Measurements from ENCODE around the gene TRANK1. TPM values are rescaled to one million over a fixed set of nuclear protein-coding genes. Genes with fewer than 3 reads are reported as not detected.

TRANK1 gene
- total RNA-seq, 2 donors from 2014 or later: 9.4 to 17.4 TPM

DNA sequence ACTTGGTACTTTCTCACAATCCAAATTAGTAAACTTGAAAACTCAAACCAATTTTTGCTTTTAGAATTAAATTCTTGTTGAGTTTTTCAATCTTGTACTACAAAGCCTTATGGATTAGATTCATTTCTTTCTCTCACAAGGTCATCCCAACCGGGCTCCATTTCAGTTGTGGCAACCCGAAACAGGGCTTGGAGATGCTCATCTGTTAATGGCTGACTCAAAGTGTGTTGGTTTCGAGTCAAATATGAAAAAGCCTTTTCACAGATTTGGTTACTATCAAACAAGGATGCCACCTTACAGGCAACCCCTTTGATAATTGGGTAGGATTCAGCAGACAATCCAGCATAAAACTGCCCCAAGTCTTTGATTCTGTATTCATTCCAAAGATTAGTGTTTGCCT lies 46.3 kb upstream of the TRANK1 start:
- 67% methylated on average over 3 of the region's 3 CpGs for WGBS
- Histone ChIP-seq H3K36me3 (no peaks in the 10 kb centered on the region), H3K9me3 (no peaks in the 10 kb centered on the region), H3K4me3 (peak overlapping the region; percentile 63 to 81), H3K27ac (peak overlapping the region; percentile 98 to 99), H3K4me1 (replicated peaks) (peaks cover 6% of the 10 kb centered on the region), H3K27me3 (replicated peaks; ENCODE audit: insufficient read depth) (no peaks in the 10 kb centered on the region)
- TF ChIP-seq POLR2A (IDR thresholded peaks at IDR 0.05) (no peak), POLR2AphosphoS5 (IDR thresholded peaks at IDR 0.05) (no peak), CTCF (IDR thresholded peaks at IDR 0.05) (no peak)
- no peak for DNase-seq (ENCODE audit: low spot score)
- intact Hi-C loops (cut with DNase I): no loop called here

- Histone ChIP-seq H3K4me3 (peak overlapping the region in 1 of 2 donors; percentile 81), H3K9me3 (no peaks in the 10 kb centered on the region), H3K4me1 (replicated peaks) (peaks cover 6% of the 10 kb centered on the region), H3K36me3 (no peaks in the 10 kb centered on the region), H3K27ac (no peak overlapping the region), H3K27me3 (replicated peaks; ENCODE audit: insufficient read depth) (no peaks in the 10 kb centered on the region)
- no peak for DNase-seq (ENCODE audit: low spot score)
- no peak for TF ChIP-seq POLR2A (IDR thresholded peaks at IDR 0.05)
- TF ChIP-seq POLR2AphosphoS5 (IDR thresholded peaks at IDR 0.05): no peak
- TF ChIP-seq CTCF (IDR thresholded peaks at IDR 0.05): no peak
- intact Hi-C loops (cut with DNase I): no loop called here
Measured at GRCh38 chr3:36989568-36989967, 44.7 kb upstream of the TRANK1 start.

DNA sequence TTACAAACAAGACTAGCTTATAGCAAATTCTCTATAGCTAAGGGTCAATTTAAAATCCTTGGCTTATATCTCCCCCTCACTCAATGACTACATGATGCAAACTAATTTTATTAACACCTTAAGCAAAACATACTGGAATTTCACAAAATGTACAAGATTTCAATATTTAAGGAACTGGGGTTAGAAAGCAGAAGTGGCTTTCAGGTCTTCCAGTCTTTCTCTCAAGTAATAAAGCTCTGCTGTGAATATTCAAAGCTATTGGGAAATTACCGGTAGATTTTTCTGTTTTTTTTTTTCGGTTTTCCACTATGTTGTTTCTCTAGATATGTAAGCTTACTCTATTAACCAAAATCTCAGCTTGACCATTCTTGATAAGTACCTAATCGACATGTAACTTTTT lies 44.2 kb upstream of the TRANK1 start:
- no peaks in the 10 kb centered on the region for H3K36me3 ChIP-seq
- peaks cover 6% of the 10 kb centered on the region for H3K4me1 ChIP-seq (replicated peaks)
- no peaks in the 10 kb centered on the region for H3K9me3 ChIP-seq
- intact Hi-C loops (cut with DNase I): no loop called here
- H3K27me3 ChIP-seq (replicated peaks; ENCODE audit: insufficient read depth): no peaks in the 10 kb centered on the region
- DNase-seq (ENCODE audit: low spot score): no peak
- peak overlapping the region in 1 of 2 donors; percentile 81 for H3K4me3 ChIP-seq
- no peak overlapping the region for H3K27ac ChIP-seq
- 53% methylated on average over 3 of the region's 3 CpGs for WGBS
- TF ChIP-seq CTCF (IDR thresholded peaks at IDR 0.05) (no peak), POLR2A (IDR thresholded peaks at IDR 0.05) (no peak), POLR2AphosphoS5 (IDR thresholded peaks at IDR 0.05) (no peak)

DNA sequence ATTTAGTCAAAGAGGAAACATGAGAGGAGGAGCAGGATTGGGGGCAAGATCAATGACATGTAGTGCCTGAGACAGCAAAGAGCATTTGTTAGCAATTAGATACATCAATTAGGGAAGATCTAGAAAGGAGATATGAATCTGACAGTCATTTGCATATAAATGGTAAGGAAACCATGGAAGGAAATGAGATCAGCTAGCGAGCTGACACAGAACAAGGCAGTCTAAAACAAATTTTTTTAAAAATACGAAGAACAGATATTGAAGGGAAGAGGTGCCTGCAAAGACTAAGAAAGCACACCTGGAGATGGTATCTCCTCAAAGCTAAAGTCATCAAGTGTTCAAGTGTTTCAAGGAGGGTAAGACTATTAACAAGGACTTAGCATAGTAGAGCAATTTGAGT lies 43.5 kb upstream of the TRANK1 start:
- TF ChIP-seq POLR2AphosphoS5 (IDR thresholded peaks at IDR 0.05) (no peak), CTCF (IDR thresholded peaks at IDR 0.05) (no peak)

GRCh38 chr3:36981006-36981405 lies 36.2 kb upstream of the TRANK1 start:
- H3K9me3 ChIP-seq: no peaks in the 10 kb centered on the region
- no peaks in the 10 kb centered on the region for H3K27me3 ChIP-seq (replicated peaks; ENCODE audit: insufficient read depth)
- 95% methylated on average over 4 of the region's 4 CpGs for WGBS
- H3K4me3 ChIP-seq: no peak overlapping the region
- TF ChIP-seq POLR2A (IDR thresholded peaks at IDR 0.05): no peak
- TF ChIP-seq POLR2AphosphoS5 (IDR thresholded peaks at IDR 0.05): no peak
- no peak for TF ChIP-seq CTCF (IDR thresholded peaks at IDR 0.05)
- no peak for DNase-seq (ENCODE audit: low spot score)
- no peaks in the 10 kb centered on the region for H3K36me3 ChIP-seq
- no peak overlapping the region for H3K27ac ChIP-seq
- intact Hi-C loops (cut with DNase I): no loop called here
- no peaks in the 10 kb centered on the region for H3K4me1 ChIP-seq (replicated peaks)

More for the DNA sequence above, 43.5 kb upstream of the TRANK1 start:
- intact Hi-C loops (cut with DNase I): no loop called here
- no peaks in the 10 kb centered on the region for H3K9me3 ChIP-seq
- 63% methylated on average over 2 of the region's 2 CpGs for WGBS
- no peak for DNase-seq (ENCODE audit: low spot score)
- H3K4me1 ChIP-seq (replicated peaks): peaks cover 6% of the 10 kb centered on the region
- H3K36me3 ChIP-seq: no peaks in the 10 kb centered on the region
- H3K27me3 ChIP-seq (replicated peaks; ENCODE audit: insufficient read depth): no peaks in the 10 kb centered on the region
- no peak overlapping the region for H3K4me3 ChIP-seq
- H3K27ac ChIP-seq: no peak overlapping the region

All from prostate gland (tissue), 2 donors.